DOHH2 (cell line): ENCODE measurements around the gene RERG.

Source experiments
- H3F3A ChIP-seq: fragments of 200-600 bp; sonication (generic), shearing (Covaris generic); 2 replicates; pipeline ENCODE4 v1.6.0; 2016; ENCODE audit warnings: antibody characterized with exemption, mild to moderate bottlenecking; ENCODE audit not compliant: control insufficient read depth, insufficient read depth
- H3K27ac ChIP-seq: fragments of 200-600 bp; sonication (generic); 2 replicates; pipeline ENCODE4 v1.5.1; 2014; ENCODE audit warnings: low read depth, mild to moderate bottlenecking, low read length, moderate library complexity
- H3K27me3 ChIP-seq: fragments of 200-600 bp; sonication (generic); 2 replicates; pipeline ENCODE4 v1.6.1; 2014; ENCODE audit warnings: mild to moderate bottlenecking, low read length, mixed read lengths; ENCODE audit not compliant: control insufficient read depth
- H3K36me3 ChIP-seq: fragments of 200-600 bp; sonication (generic); 2 replicates; pipeline ENCODE4 v1.6.1; 2014; ENCODE audit warnings: mild to moderate bottlenecking, low read length, moderate library complexity, mixed read lengths; ENCODE audit not compliant: control insufficient read depth
- H3K4me1 ChIP-seq: fragments of 200-600 bp; sonication (generic); 2 replicates; pipeline ENCODE4 v1.6.1; 2014; ENCODE audit warnings: mild to moderate bottlenecking, low read length, mixed read lengths; ENCODE audit not compliant: control insufficient read depth
- H3K4me2 ChIP-seq: fragments of 200-600 bp; sonication (generic); 2 replicates; pipeline ENCODE4 v1.6.0; 2014; ENCODE audit warnings: mild to moderate bottlenecking, low read length, moderate library complexity
- H3K4me3 ChIP-seq: fragments of 200-600 bp; sonication (generic); 2 replicates; pipeline ENCODE4 v1.5.1; 2014; ENCODE audit warnings: mild to moderate bottlenecking, low read length, mixed read lengths
- H3K79me2 ChIP-seq: fragments of 200-600 bp; sonication (generic); 2 replicates; pipeline ENCODE4 v1.6.1; 2014; ENCODE audit warnings: mild to moderate bottlenecking, low read length, mixed read lengths; ENCODE audit not compliant: control insufficient read depth
- H3K9me2 ChIP-seq: fragments of 200-600 bp; sonication (generic); replicated peaks from 2 replicates; pipeline ENCODE4 v1.6.1; 2014; ENCODE audit warnings: mild to moderate bottlenecking, low read length, mixed read lengths; ENCODE audit not compliant: control insufficient read depth
- H3K9me3 ChIP-seq: fragments of 200-600 bp; sonication (generic); 2 replicates; pipeline ENCODE4 v1.6.1; 2014; ENCODE audit warnings: antibody characterized with exemption, low read length, mixed read lengths; ENCODE audit not compliant: control insufficient read depth, insufficient read depth
- H4K20me1 ChIP-seq: fragments of 200-600 bp; sonication (generic); 2 replicates; pipeline ENCODE4 v1.6.0; 2014; ENCODE audit warnings: low read depth, mild to moderate bottlenecking, antibody characterized with exemption, low read length, moderate library complexity; ENCODE audit not compliant: control insufficient read depth, insufficient read depth
- CTCF ChIP-seq: fragments of 200-600 bp; sonication (generic); IDR thresholded peaks from one replicate; pipeline ENCODE4 v1.5.1; 2014; ENCODE audit warnings: antibody characterized with exemption, mild to moderate bottlenecking, low read depth, low read length; ENCODE audit not compliant: poor library complexity, severe bottlenecking
- EZH2phosphoT487 ChIP-seq: fragments of 200-600 bp; sonication (generic); IDR thresholded peaks from 2 replicates; pipeline ENCODE4 v1.6.1; 2017; ENCODE audit warnings: borderline replicate concordance, mild to moderate bottlenecking, antibody characterized with exemption, low read length, moderate library complexity, mixed read lengths

The RERG gene

DNA sequence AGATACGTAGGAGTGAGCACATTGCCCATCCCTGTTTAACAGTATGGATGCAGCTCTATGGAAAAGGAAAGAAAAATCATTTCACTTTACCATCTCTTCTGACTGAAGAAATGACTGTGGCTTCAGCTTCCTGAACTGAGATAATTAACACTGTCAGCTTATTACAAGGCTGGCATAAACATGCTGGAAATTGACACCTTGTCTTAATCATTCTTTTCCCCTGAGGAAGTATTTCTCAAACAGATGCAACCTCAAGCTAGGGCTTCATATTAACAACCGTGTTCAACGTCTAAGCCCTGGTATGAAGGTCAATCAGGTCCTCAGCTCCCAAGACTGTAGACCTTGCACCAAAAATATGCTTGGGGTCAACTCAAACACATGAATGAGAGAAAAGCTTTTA lies 25.0 kb downstream of the RERG start:
- H3K9me3 ChIP-seq: no peaks in the 10 kb centered on the region

DNA sequence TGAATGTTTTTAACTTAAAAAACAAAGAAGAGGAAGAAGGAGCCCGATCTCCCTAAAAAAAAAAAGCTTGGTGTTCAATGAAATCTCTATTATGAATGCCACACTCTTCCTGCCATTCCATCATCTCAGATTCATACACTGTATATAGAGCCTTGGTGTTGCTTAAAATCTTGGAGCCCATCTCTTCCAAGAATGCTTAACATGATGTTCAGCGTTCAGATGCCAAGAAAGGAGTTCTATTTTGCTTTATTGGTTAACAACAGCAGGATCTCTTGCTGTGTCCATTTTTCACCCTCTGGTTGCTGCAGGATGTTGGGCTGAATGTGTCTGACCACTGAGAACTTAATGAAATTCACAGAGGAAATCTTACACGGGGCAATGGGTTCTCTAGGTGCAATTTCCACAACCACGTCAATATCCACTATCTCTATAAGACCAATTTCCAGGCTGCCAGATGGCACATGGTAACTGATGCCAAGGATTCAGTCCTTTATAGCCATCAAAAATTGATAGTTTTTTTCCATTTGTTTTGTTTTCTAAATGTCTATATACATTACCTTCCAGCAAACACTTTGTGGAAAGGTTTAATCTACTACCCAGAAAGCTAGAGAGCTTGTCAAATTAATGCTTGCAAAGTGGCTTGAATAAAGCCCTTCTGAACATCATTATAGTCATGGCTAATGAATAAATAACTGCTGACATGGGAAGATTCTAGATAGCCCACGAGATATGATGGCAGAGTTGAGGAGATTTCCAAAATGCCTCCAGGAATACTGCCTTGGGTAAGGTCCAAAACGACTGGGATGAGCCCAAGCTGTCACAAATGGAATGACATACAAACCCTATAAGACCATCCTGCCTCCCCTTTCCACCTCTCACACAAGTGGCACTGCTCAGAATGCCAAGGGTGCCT lies 26.5 kb downstream of the RERG start:
- Histone ChIP-seq H3K4me1 (no peaks in the 10 kb centered on the region), H3K36me3 (no peaks in the 10 kb centered on the region), H3K27ac (no peak overlapping the region), H3F3A (no peaks in the 10 kb centered on the region), H3K27me3 (peaks cover 6% of the 10 kb centered on the region; the same call in 1 of the 2 replicates), H3K4me2 (no peak overlapping the region), H3K9me2 (no peaks in the 10 kb centered on the region), H4K20me1 (no peaks in the 10 kb centered on the region), H3K9me3 (no peaks in the 10 kb centered on the region), H3K79me2 (no peaks in the 10 kb centered on the region), H3K4me3 (no peak overlapping the region)
- TF ChIP-seq EZH2phosphoT487 (no peak), CTCF (no peak)

More for the DNA sequence above, 25.0 kb downstream of the RERG start:
- Histone ChIP-seq H3K27ac (no peak overlapping the region), H3F3A (no peaks in the 10 kb centered on the region), H3K9me2 (no peaks in the 10 kb centered on the region), H3K4me2 (no peak overlapping the region), H3K4me3 (no peak overlapping the region), H3K27me3 (peaks cover 6% of the 10 kb centered on the region; the same call in 1 of the 2 replicates), H4K20me1 (no peaks in the 10 kb centered on the region), H3K36me3 (no peaks in the 10 kb centered on the region), H3K4me1 (no peaks in the 10 kb centered on the region), H3K79me2 (no peaks in the 10 kb centered on the region)
- TF ChIP-seq EZH2phosphoT487 (no peak), CTCF (no peak)

DNA sequence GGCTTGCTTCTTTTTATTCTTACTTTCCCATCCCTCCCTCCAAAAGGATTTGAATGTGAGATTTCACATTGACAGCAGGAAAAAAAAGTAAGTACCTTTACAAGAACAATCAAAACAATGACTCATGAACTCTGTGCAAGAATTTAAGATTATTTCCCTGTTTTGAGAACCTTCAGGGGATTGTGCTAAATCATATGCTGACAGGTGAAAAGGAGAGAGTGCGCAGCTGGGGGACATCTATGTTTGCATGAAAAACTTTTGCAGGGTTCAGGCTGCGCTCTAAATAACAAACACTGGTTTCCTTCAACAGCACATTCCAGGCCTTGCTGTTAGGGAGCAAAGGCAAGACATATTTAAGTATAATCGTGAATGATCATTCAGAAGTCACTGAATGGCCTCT lies 27.3 kb downstream of the RERG start:
- no peaks in the 10 kb centered on the region for H4K20me1 ChIP-seq
- H3K36me3 ChIP-seq: no peaks in the 10 kb centered on the region
- H3K9me3 ChIP-seq: no peaks in the 10 kb centered on the region
- no peak overlapping the region for H3K27ac ChIP-seq
- no peaks in the 10 kb centered on the region for H3F3A ChIP-seq
- TF ChIP-seq CTCF: no peak
- TF ChIP-seq EZH2phosphoT487: no peak
- H3K9me2 ChIP-seq: no peaks in the 10 kb centered on the region
- H3K79me2 ChIP-seq: no peaks in the 10 kb centered on the region
- H3K4me1 ChIP-seq: no peaks in the 10 kb centered on the region
- no peak overlapping the region for H3K4me2 ChIP-seq
- peaks cover 6% of the 10 kb centered on the region; the same call in 1 of the 2 replicates for H3K27me3 ChIP-seq
- H3K4me3 ChIP-seq: no peak overlapping the region
